Ectodermal cell (in vitro differentiated cells): Measurements from ENCODE around the gene KDM3B.

ENCODE experiments used
- H3K27ac ChIP-seq: 2 replicates; pipeline ENCODE4 v1.7.0; 2013; ENCODE audit warnings: mild to moderate bottlenecking, low read depth, low read length; ENCODE audit not compliant: insufficient read depth, poor library complexity, severe bottlenecking
- H3K27me3 ChIP-seq: 2 replicates; pipeline ENCODE4 v1.7.0; 2013; ENCODE audit warnings: mild to moderate bottlenecking, low read length; ENCODE audit not compliant: insufficient read depth, control insufficient read depth, poor library complexity, severe bottlenecking
- H3K36me3 ChIP-seq: one replicate; pipeline ENCODE4 v1.7.0; 2013; ENCODE audit warnings: low read length; ENCODE audit not compliant: control insufficient read depth, insufficient read depth
- H3K4me1 ChIP-seq: one replicate; pipeline ENCODE4 v1.7.0; 2013; ENCODE audit warnings: low read length; ENCODE audit not compliant: control insufficient read depth, insufficient read depth
- H3K4me3 ChIP-seq: 2 replicates; pipeline ENCODE4 v1.7.0; 2013; ENCODE audit warnings: low read depth, low read length, control low read depth; ENCODE audit not compliant: insufficient read depth
- H3K9me3 ChIP-seq: 2 replicates; pipeline ENCODE4 v1.7.0; 2013; ENCODE audit warnings: mild to moderate bottlenecking, low read length, moderate library complexity; ENCODE audit not compliant: control insufficient read depth
- WGBS, 2 experiments: methylation state at CpG; one replicate each; pipeline ENCODE4 v1.1.7; 2013; ENCODE audit warnings: missing lambda C conversion rate in 2 of 2; 5-methylcytosine and 5-hydroxymethylcytosine counted together

The KDM3B gene

GRCh38 chr5:138458384-138458783, 105.9 kb downstream of the KDM3B start:
- H3K4me3 ChIP-seq, result no peak overlapping the region
- H3K4me1 ChIP-seq, result peaks cover 8% of the 10 kb centered on the region
- H3K27ac ChIP-seq, result no peak overlapping the region
- no peaks in the 10 kb centered on the region for H3K27me3 ChIP-seq
- H3K9me3 ChIP-seq, result no peaks in the 10 kb centered on the region
- WGBS, 2 experiments, result 80 to 83% methylated on average over 11 of the region's 11 CpGs
- H3K36me3 ChIP-seq, result no peaks in the 10 kb centered on the region

DNA sequence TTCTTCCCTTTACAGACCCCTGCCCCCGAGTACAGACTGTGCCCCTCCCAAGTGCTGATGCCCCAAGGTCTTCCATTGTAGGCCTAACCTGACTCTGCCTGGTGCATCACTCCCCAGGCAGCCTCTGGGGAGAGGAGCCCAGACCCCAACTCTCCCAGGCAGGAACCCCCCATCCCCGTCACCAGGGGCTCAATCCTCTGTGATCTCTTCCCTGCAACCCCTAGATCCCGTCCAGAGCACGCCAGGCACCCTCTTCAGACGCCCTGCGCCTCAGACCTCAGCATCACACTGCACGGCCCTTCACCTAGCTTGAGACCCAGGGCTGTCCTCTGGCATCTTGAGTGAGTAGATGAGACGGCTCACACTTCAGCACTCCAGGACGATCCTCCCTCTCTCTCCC, 106.4 kb downstream of the KDM3B start:
- 89 to 91% methylated on average over 9 of the region's 9 CpGs for WGBS, 2 experiments
- peaks cover 8% of the 10 kb centered on the region for H3K4me1 ChIP-seq
- H3K9me3 ChIP-seq, result no peaks in the 10 kb centered on the region
- no peak overlapping the region for H3K27ac ChIP-seq
- no peaks in the 10 kb centered on the region for H3K36me3 ChIP-seq
- H3K27me3 ChIP-seq, result no peaks in the 10 kb centered on the region
- no peak overlapping the region for H3K4me3 ChIP-seq

GRCh38 chr5:138459311-138459933, 106.9 kb downstream of the KDM3B start:
- H3K36me3 ChIP-seq, result no peaks in the 10 kb centered on the region
- WGBS, 2 experiments, result 94% methylated on average over 11 of the region's 11 CpGs
- peaks cover 8% of the 10 kb centered on the region for H3K4me1 ChIP-seq
- H3K27me3 ChIP-seq, result no peaks in the 10 kb centered on the region
- H3K9me3 ChIP-seq, result no peaks in the 10 kb centered on the region
- H3K4me3 ChIP-seq, result no peak overlapping the region
- H3K27ac ChIP-seq, result no peak overlapping the region

DNA sequence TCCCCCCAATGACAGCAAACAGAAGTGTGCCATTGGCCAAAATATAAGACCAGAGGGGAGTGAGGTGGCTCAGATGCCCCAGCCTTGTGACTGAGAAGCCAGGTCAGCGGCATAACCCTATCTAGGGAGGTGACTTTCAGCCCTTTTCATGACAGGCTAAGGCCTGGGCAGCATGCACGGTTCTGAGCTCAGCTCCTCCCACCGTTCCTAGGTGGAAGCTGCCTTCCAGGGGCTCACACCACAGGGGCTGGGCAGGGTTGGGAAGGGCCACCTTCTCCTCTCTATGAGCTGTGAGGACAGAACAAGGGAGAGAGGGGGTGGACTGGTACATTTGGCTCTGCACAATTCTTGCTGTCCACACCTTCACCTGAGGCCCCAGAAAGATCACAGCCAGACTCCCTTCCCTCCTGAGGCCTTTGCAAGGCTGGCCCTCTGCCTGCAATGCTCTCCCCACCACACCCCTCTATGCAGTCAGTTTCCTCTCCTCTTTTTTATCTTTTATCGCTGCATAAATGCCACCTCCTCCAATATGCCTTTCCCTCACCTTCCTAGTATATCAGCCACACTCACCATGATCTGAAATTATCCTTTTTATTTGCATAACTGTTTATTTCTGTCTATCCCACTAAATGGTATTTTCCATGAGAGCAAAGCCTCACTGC, 107.7 kb downstream of the KDM3B start:
- WGBS, 2 experiments, result 73 to 88% methylated on average over 4 of the region's 4 CpGs

GRCh38 chr5:138461343-138462125, 109.0 kb downstream of the KDM3B start:
- H3K36me3 ChIP-seq, result no peaks in the 10 kb centered on the region
- WGBS, 2 experiments, result 88 to 90% methylated on average over 11 of the region's 11 CpGs
- H3K4me3 ChIP-seq, result no peak overlapping the region
- no peaks in the 10 kb centered on the region for H3K9me3 ChIP-seq
- H3K4me1 ChIP-seq, result peaks cover 8% of the 10 kb centered on the region
- no peak overlapping the region for H3K27ac ChIP-seq
- peaks cover 12% of the 10 kb centered on the region for H3K27me3 ChIP-seq

More for the DNA sequence above, 107.7 kb downstream of the KDM3B start:
- no peak overlapping the region for H3K27ac ChIP-seq
- no peaks in the 10 kb centered on the region for H3K36me3 ChIP-seq
- peaks cover 8% of the 10 kb centered on the region for H3K4me1 ChIP-seq
- no peak overlapping the region for H3K4me3 ChIP-seq
- H3K27me3 ChIP-seq, result no peaks in the 10 kb centered on the region
- no peaks in the 10 kb centered on the region for H3K9me3 ChIP-seq

DNA sequence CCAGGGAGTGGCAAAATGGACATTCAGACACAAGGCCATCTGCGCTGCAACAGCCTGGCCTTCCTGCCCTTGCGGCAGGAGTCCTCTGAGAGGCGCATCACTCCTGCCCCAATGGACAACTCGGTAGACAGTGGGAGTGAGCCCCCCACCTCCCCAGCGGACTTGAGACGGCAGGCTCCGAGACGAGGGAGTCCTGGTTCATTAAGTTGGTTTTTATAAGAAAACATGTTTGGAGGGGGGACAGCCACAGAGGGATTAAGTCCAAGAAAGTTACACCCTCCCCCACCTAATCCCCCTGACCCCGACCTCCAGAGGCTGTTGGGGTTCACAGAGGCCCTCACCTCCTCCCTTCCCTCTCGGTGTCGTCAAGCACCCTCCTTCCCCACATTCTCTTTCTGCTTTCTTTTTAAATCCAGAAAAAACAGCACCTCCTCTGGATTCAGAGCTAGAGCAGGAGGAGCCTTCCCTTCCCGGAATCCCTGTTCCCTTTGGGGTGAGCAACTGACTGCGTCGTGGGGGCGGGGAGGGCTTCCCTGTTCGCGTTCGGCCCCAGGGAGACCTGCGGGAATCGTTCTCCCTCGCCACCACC, 111.0 kb downstream of the KDM3B start:
- Histone ChIP-seq H3K4me1 (peaks cover 10% of the 10 kb centered on the region), H3K27ac (peak overlapping the region; percentile 91), H3K27me3 (peaks cover 27% of the 10 kb centered on the region), H3K9me3 (no peaks in the 10 kb centered on the region), H3K4me3 (peak overlapping the region; percentile 80), H3K36me3 (peaks cover 11% of the 10 kb centered on the region)
- 18 to 20% methylated on average over 17 to 21 of the region's 21 CpGs for WGBS, 2 experiments

- Histone ChIP-seq H3K4me1 (peaks cover 10% of the 10 kb centered on the region), H3K9me3 (no peaks in the 10 kb centered on the region), H3K4me3 (peak overlapping the region; percentile 80), H3K36me3 (peaks cover 11% of the 10 kb centered on the region), H3K27ac (peak overlapping the region; percentile 96), H3K27me3 (peaks cover 27% of the 10 kb centered on the region)
- WGBS, 2 experiments, result 0% methylated on average over 34 of the region's 34 CpGs
Observed at GRCh38 chr5:138464008-138464387, 111.5 kb downstream of the KDM3B start.

DNA sequence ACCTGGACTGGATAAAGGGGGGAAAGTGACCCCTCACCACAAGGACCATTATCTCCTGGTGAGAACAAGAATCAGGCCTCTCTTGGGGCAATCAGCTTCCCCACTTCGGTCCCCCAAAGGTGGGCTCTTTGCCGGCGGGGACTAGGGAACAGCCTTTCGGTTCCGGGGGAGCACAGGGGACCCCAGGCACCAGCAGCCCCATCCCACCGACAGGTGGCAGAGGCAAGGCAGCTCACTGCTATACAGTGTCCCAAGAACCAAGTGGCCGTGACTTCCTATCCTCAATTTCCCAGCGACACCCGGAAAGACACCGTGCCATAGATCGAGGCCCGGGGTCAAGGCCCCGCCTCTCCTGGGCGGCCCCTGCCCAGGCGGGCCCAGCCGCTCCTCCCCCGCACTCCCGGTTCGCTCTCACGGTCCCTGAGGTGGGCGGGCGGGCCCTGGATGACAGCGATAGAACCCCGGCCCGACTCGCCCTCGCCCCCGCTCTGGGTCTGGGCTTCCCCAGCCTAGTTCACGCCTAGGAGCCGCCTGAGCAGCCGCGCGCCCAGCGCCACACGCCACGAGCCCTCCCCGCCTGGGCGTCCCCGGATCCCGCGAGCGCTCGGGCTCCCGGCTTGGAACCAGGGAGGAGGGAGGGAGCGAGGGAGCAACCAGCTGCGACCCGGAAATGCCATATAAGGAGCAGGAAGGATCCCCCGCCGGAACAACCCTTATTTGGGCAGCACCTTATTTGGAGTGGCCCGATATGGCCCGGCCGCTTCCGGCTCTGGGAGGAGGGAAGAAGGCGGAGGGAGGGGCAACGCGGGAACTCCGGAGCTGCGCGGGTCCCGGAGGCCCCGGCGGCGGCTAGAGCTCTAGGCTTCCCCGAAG, 112.1 kb downstream of the KDM3B start:
- H3K4me3 ChIP-seq, result peak overlapping the region; percentile 80

GRCh38 chr5:138465261-138466124, 113.0 kb downstream of the KDM3B start, which contains the start of gene EGR1:
EGR1 (plus strand) TSS chr5:138465479; CDS start chr5:138465762, 283 bp downstream.
- peaks cover 11% of the 10 kb centered on the region for H3K36me3 ChIP-seq
- no peaks in the 10 kb centered on the region for H3K9me3 ChIP-seq
- peak within 1 kb of the TSS; percentile 80 for H3K4me3 ChIP-seq
- peak within 1 kb of the TSS; percentile 96 for H3K27ac ChIP-seq
- peaks cover 27% of the 10 kb centered on the region for H3K27me3 ChIP-seq
- WGBS, 2 experiments, result 0% methylated on average over 85 of the region's 85 CpGs
- peaks cover 7% of the 10 kb centered on the region for H3K4me1 ChIP-seq

More for the DNA sequence above, 112.1 kb downstream of the KDM3B start:
- Histone ChIP-seq H3K27ac (peak overlapping the region; percentile 96), H3K4me1 (peaks cover 7% of the 10 kb centered on the region), H3K9me3 (no peaks in the 10 kb centered on the region), H3K36me3 (peaks cover 11% of the 10 kb centered on the region), H3K27me3 (peaks cover 27% of the 10 kb centered on the region)
- 0% methylated on average over 64 of the region's 64 CpGs for WGBS, 2 experiments
